ENCODE results near the gene PTPRN2. TPM values are rescaled to one million over a fixed set of nuclear protein-coding genes. Genes with fewer than 3 reads are reported as not detected.

PTPRN2 gene
- total RNA-seq, 1 experiment from 2014 or later: 2.1 TPM

DNA sequence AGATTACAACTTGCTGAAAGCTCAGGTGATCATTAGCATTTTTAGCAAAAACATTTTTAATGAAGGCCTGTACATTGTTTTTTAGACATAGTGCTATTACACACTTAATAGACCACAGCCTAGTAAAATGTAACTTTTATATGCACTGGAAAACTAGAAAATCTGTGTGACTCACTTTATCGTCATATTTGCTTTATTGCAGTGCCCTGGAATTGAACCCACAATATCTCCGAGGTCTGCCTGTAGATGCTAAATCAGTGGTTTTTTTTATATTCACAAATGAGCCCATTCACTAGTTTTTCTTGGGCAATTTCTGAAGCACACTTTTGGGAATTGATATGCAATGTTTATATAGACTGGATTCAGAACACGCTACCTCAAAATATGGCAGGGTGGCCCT, 105.1 kb downstream of the PTPRN2 start:
- H3K79me2 ChIP-seq (ENCODE audit: insufficient read depth, low read length): no peaks in the 10 kb centered on the region
- ChIA-PET POLR2A (no interaction called here), RAD21 (ENCODE audit: low non-redundant PET in 1 of 2, low total read pairs in 2 of 2, uncharacterized antibody in 2 of 2, unreplicated experiment in 2 of 2) (no interaction called here), CTCF (no interaction called here)
- H3K9me2 ChIP-seq (ENCODE audit: insufficient read depth): no peaks in the 10 kb centered on the region
- H2AFZ ChIP-seq (ENCODE audit: low read depth, low read length, poor library complexity, severe bottlenecking): no peak overlapping the region
- no peak overlapping the region for H3K4me2 ChIP-seq (ENCODE audit: low read length)
- H3K4me1 ChIP-seq (ENCODE audit: control insufficient read depth in 1 of 2, insufficient read depth in 2 of 2, low read length in 2 of 2): no peaks in the 10 kb centered on the region
- no peak overlapping the region for H3K4me3 ChIP-seq (replicated peaks in 1 of 2; ENCODE audit: low read depth in 1 of 2, low read length in 2 of 2)
- no peak for TF ChIP-seq CEBPB (IDR thresholded peaks at IDR 0.05; ENCODE audit: low read depth)
- no peak for TF ChIP-seq POLR2A (IDR thresholded peaks at IDR 0.05; ENCODE audit: borderline replicate concordance, extremely low read depth, insufficient read depth, insufficient read length)
- no peak for TF ChIP-seq SIN3A (IDR thresholded peaks at IDR 0.05; ENCODE audit: low read depth)
- no peak for TF ChIP-seq TCF7L2 (IDR thresholded peaks at IDR 0.05; ENCODE audit: borderline replicate concordance, extremely low read depth, insufficient read depth, insufficient read length)
- no peak for TF ChIP-seq SP1 (IDR thresholded peaks at IDR 0.05; ENCODE audit: low read depth)
- no peak for TF ChIP-seq ZFX (IDR thresholded peaks at IDR 0.05)
- TF ChIP-seq YY1 (IDR thresholded peaks at IDR 0.05; ENCODE audit: extremely low read depth, insufficient replicate concordance, low read depth, low read length): no peak
- TF ChIP-seq ELF1 (IDR thresholded peaks at IDR 0.05; ENCODE audit: borderline replicate concordance, low read depth): no peak
- TF ChIP-seq CTCF (IDR thresholded peaks at IDR 0.05 in 2 of 3, conservative IDR thresholded peaks at IDR 0.05 in 1 of 3; ENCODE audit: borderline replicate concordance in 1 of 3, insufficient read depth in 1 of 3, low read depth in 2 of 3, low read length in 2 of 3): no peak
- no peak for TF ChIP-seq POLR2AphosphoS5 (IDR thresholded peaks at IDR 0.05; ENCODE audit: low read depth, low read length)
- no peak for TF ChIP-seq EGR1 (IDR thresholded peaks at IDR 0.05; ENCODE audit: low read depth)
- TF ChIP-seq JUND (IDR thresholded peaks at IDR 0.05): no peak
- TF ChIP-seq, protein P1, sequence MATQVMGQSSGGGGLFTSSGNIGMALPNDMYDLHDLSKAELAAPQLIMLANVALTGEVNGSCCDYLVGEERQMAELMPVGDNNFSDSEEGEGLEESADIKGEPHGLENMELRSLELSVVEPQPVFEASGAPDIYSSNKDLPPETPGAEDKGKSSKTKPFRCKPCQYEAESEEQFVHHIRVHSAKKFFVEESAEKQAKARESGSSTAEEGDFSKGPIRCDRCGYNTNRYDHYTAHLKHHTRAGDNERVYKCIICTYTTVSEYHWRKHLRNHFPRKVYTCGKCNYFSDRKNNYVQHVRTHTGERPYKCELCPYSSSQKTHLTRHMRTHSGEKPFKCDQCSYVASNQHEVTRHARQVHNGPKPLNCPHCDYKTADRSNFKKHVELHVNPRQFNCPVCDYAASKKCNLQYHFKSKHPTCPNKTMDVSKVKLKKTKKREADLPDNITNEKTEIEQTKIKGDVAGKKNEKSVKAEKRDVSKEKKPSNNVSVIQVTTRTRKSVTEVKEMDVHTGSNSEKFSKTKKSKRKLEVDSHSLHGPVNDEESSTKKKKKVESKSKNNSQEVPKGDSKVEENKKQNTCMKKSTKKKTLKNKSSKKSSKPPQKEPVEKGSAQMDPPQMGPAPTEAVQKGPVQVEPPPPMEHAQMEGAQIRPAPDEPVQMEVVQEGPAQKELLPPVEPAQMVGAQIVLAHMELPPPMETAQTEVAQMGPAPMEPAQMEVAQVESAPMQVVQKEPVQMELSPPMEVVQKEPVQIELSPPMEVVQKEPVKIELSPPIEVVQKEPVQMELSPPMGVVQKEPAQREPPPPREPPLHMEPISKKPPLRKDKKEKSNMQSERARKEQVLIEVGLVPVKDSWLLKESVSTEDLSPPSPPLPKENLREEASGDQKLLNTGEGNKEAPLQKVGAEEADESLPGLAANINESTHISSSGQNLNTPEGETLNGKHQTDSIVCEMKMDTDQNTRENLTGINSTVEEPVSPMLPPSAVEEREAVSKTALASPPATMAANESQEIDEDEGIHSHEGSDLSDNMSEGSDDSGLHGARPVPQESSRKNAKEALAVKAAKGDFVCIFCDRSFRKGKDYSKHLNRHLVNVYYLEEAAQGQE (IDR thresholded peaks at IDR 0.05; ENCODE audit: low read depth): no peak
- no peak for TF ChIP-seq ZNF274 (IDR thresholded peaks at IDR 0.05; ENCODE audit: low read depth, low read length)
- no peak for TF ChIP-seq SRF (IDR thresholded peaks at IDR 0.05; ENCODE audit: low read depth)
- no peak for TF ChIP-seq FOSL1 (IDR thresholded peaks at IDR 0.05; ENCODE audit: low read depth)
- TF ChIP-seq EZH2phosphoT487 (IDR thresholded peaks at IDR 0.05; ENCODE audit: borderline replicate concordance): no peak
- no peak for TF ChIP-seq EZH2 (IDR thresholded peaks at IDR 0.05)
- no peak for TF ChIP-seq ZBTB33 (IDR thresholded peaks at IDR 0.05; ENCODE audit: extremely low read depth, insufficient replicate concordance, low read length)
- no peak for TF ChIP-seq CBX3 (IDR thresholded peaks at IDR 0.05; ENCODE audit: low read depth)
- no peaks in the 10 kb centered on the region for H4K20me1 ChIP-seq (ENCODE audit: insufficient read depth)
- H3K9ac ChIP-seq (ENCODE audit: low read length): no peak overlapping the region
- DNase-seq (ENCODE audit: low read depth, low spot score) (no peak), ATAC-seq (no peak)
- H3K9me3 ChIP-seq (ENCODE audit: control insufficient read depth in 1 of 2, insufficient read depth in 1 of 2, low read depth in 1 of 2, low read length in 2 of 2): no peaks in the 10 kb centered on the region
- no peaks in the 10 kb centered on the region for H3K36me3 ChIP-seq (ENCODE audit: control insufficient read depth in 1 of 2, insufficient read depth in 2 of 2, low read length in 2 of 2)
- no peak overlapping the region for H3K27ac ChIP-seq (ENCODE audit: low read depth, low read length)
- H3K27me3 ChIP-seq (ENCODE audit: insufficient read depth, low read length): no peaks in the 10 kb centered on the region
- BruUV-seq (replicated peaks): no TSS peak
- intact Hi-C loops (cut with micrococcal nuclease): no loop called here
